Nephron progenitor cell (in vitro differentiated cells): Measurements from ENCODE around the gene STUM.

ENCODE experiments used
- DNase-seq: peaks from one replicate; pipeline ENCODE4 v3.0.0; 2021
- H3K27ac Mint-ChIP-seq: 2 replicates; pipeline ENCODE4 v1.8.0; 2021; ENCODE audit warnings: mild to moderate bottlenecking, moderate library complexity, mixed read lengths
- H3K27me3 Mint-ChIP-seq: 2 replicates; pipeline ENCODE4 v1.8.0; 2021; ENCODE audit warnings: mild to moderate bottlenecking, low read depth, mixed read lengths; ENCODE audit not compliant: poor library complexity
- H3K36me3 Mint-ChIP-seq: 2 replicates; pipeline ENCODE4 v1.8.0; 2021; ENCODE audit warnings: low read depth, mixed read lengths
- H3K4me1 Mint-ChIP-seq: 2 replicates; pipeline ENCODE4 v1.8.0; 2021; ENCODE audit warnings: mixed read lengths
- H3K4me3 Mint-ChIP-seq: 2 replicates; pipeline ENCODE4 v1.8.0; 2021; ENCODE audit warnings: mild to moderate bottlenecking, moderate library complexity, mixed read lengths
- H3K9me3 Mint-ChIP-seq: 2 replicates; pipeline ENCODE4 v1.8.0; 2021; ENCODE audit warnings: mild to moderate bottlenecking, moderate library complexity, mixed read lengths
- TF ChIP-seq, protein P1 (sequence below): fragments of 200-600 bp; sonication (generic); IDR thresholded peaks from 2 replicates; pipeline ENCODE4 v1.5.0; 2021; ENCODE audit warnings: antibody characterized with exemption

Gene STUM

DNA sequence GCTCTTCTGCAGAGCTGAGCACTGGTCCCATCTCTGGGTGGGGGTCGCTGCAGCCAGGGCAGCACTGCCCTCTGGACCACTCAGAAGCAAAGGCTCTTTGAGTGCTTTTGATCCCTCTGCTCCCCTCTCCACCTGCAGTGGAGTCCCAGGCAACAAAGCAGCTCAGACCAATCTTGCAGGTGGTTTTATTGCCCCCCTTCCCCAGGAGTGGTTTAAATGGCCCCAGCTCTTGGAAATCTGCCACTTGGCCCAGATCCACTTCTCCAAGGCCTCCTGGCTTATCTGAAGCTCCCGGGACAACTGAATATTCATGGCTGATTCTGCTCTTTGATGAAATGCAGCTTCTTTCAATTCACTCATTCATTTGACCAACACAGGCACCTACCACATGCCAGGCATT lies 2.7 kb downstream of the STUM start:
- Mint-ChIP-seq H3K27me3 (peaks cover 61% of the 10 kb centered on the region), H3K36me3 (no peaks in the 10 kb centered on the region), H3K9me3 (no peaks in the 10 kb centered on the region), H3K4me3 (no peak overlapping the region), H3K27ac (no peak overlapping the region), H3K4me1 (peaks cover 46% of the 10 kb centered on the region)
- DNase-seq, result no peak
- TF ChIP-seq, protein P1, sequence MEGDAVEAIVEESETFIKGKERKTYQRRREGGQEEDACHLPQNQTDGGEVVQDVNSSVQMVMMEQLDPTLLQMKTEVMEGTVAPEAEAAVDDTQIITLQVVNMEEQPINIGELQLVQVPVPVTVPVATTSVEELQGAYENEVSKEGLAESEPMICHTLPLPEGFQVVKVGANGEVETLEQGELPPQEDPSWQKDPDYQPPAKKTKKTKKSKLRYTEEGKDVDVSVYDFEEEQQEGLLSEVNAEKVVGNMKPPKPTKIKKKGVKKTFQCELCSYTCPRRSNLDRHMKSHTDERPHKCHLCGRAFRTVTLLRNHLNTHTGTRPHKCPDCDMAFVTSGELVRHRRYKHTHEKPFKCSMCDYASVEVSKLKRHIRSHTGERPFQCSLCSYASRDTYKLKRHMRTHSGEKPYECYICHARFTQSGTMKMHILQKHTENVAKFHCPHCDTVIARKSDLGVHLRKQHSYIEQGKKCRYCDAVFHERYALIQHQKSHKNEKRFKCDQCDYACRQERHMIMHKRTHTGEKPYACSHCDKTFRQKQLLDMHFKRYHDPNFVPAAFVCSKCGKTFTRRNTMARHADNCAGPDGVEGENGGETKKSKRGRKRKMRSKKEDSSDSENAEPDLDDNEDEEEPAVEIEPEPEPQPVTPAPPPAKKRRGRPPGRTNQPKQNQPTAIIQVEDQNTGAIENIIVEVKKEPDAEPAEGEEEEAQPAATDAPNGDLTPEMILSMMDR, result no peak

DNA sequence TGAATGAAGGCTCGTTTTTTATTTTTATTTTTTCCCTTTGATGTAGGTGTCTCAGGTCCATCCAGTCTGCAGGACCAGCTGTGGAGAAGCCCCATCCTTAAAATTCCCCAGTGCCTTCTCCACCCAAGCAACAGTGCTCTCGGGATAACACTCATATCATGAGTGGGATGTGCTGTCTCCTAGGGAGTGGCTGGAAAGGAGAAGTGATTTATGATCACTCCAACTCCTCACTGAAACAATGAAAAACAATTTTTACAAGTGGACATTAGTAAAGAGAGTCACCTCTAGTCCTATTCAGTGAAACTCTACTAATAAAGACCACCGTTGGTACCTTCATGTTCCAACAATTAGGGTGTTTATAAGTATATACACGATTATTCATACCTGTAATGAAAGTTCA lies 3.5 kb downstream of the STUM start:
- TF ChIP-seq, protein P1, result no peak
- peaks cover 43% of the 10 kb centered on the region for H3K4me1 Mint-ChIP-seq
- H3K27me3 Mint-ChIP-seq, result peaks cover 64% of the 10 kb centered on the region
- no peaks in the 10 kb centered on the region for H3K9me3 Mint-ChIP-seq
- H3K27ac Mint-ChIP-seq, result no peak overlapping the region
- DNase-seq, result no peak
- H3K4me3 Mint-ChIP-seq, result no peak overlapping the region
- no peaks in the 10 kb centered on the region for H3K36me3 Mint-ChIP-seq

DNA sequence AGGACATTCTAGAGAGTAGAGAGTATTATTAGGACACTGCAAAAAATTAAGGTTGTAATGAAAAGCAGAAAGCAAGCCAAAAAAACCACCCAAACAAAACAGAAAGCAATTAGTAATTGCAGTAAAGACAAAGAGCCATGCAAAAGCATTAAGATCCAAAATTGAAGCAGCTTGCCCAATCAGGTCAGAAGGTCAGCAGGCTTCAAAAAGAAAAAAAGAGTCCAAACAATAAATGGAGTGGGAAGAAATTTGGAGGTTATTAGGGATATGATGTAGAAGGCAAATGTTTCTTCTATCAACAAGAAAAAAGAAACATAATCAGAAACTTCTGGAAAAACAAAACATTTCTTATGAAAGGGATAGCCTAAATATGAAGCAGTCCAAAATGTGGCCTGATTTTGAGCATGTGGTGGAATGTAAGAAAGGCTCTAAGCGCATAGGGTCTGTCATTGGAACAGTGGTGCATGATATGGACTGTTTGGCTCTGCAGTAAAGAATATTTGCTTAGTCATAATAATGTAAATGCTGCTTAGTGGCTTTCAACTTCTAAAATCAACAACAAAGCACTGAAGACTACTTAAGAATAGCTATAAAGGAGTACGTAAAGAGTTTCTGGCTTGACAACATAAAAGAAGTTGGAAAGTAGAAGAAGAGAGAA lies 4.8 kb downstream of the STUM start:
- Mint-ChIP-seq H3K27me3 (peaks cover 56% of the 10 kb centered on the region), H3K36me3 (no peaks in the 10 kb centered on the region), H3K4me3 (no peak overlapping the region), H3K9me3 (no peaks in the 10 kb centered on the region), H3K27ac (no peak overlapping the region), H3K4me1 (peaks cover 38% of the 10 kb centered on the region)
- no peak for DNase-seq
- TF ChIP-seq, protein P1, result no peak

DNA sequence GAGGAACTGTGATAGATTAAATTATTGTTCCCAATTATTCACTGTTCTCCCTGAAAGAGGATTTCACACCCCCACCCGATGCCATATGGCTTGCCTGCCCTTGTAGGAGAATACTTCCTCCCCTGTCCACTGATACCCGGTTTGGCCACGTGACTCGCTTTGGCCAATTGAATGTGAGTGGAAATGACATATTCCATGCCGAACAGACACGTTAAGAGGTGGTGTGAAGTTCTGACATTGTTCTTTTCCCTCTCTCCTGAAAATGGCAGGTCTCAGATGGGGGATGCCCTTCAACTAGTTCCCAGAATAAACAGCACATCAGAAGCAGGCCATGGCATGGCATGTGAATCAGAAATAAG lies 5.3 kb downstream of the STUM start:
- H3K9me3 Mint-ChIP-seq, result no peaks in the 10 kb centered on the region
- no peak overlapping the region for H3K4me3 Mint-ChIP-seq
- peaks cover 38% of the 10 kb centered on the region for H3K4me1 Mint-ChIP-seq
- no peaks in the 10 kb centered on the region for H3K36me3 Mint-ChIP-seq
- TF ChIP-seq, protein P1, result no peak
- H3K27ac Mint-ChIP-seq, result no peak overlapping the region
- no peak for DNase-seq
- peaks cover 55% of the 10 kb centered on the region for H3K27me3 Mint-ChIP-seq

DNA sequence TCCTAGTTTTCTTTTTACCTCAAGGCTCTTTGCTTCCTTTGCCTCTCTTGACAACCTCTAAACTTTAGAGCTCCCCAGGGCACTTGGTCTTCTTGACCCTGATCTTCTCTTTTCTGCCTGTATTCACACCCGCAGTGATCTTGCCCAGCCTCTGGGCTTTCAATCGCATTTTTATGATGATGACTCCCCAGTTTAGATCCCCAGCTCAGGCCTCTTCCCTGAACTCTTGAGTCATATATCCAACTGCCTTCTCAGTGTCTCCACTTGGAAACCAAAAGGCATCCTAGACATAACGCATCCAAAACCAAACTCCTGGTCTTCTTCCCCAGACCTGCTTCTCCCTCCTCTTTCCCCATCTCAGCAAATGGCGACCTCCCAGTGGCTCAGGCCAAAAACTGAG lies 6.5 kb downstream of the STUM start:
- peaks cover 45% of the 10 kb centered on the region for H3K27me3 Mint-ChIP-seq

DNA sequence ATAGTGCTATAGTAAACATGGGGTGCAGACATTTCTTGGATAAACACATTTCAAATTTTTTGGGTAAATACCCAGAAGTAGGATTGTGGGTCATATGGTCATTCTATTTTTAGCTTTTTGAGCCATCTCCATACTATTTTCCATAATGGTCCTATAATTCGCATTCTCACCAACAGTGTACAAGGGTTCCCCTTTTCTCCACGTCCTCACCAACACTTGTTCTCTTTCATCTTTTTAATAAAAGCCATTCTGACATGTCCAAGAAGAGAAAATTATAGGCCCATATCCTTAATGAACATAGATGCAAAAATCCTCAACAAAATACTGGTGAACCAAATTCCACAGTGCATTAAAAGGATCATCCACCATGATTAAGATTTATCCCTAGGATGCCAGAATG lies 8.9 kb downstream of the STUM start:
- TF ChIP-seq, protein P1, result no peak
- Mint-ChIP-seq H3K4me1 (peaks cover 16% of the 10 kb centered on the region), H3K27ac (no peak overlapping the region), H3K36me3 (no peaks in the 10 kb centered on the region), H3K4me3 (no peak overlapping the region), H3K27me3 (peaks cover 28% of the 10 kb centered on the region), H3K9me3 (no peaks in the 10 kb centered on the region)
- no peak for DNase-seq

More for the DNA sequence above, 6.5 kb downstream of the STUM start:
- Mint-ChIP-seq H3K9me3 (no peaks in the 10 kb centered on the region), H3K4me1 (peaks cover 29% of the 10 kb centered on the region), H3K27ac (no peak overlapping the region), H3K36me3 (no peaks in the 10 kb centered on the region), H3K4me3 (no peak overlapping the region)
- no peak for DNase-seq
- TF ChIP-seq, protein P1, result no peak
